Measurements from ENCODE around the gene FAM185A. TPM values are rescaled to one million over a fixed set of nuclear protein-coding genes. Genes with fewer than 3 reads are reported as not detected.
"Not testable (repeated sequence)": the region's sequence is repeated elsewhere in the genome, so short reads cannot be mapped to it uniquely, and the experiment has no call there.

FAM185A gene
- total RNA-seq, 4 donors from 2014 or later: 12.4 to 41.9 (median 16.9) TPM

DNA sequence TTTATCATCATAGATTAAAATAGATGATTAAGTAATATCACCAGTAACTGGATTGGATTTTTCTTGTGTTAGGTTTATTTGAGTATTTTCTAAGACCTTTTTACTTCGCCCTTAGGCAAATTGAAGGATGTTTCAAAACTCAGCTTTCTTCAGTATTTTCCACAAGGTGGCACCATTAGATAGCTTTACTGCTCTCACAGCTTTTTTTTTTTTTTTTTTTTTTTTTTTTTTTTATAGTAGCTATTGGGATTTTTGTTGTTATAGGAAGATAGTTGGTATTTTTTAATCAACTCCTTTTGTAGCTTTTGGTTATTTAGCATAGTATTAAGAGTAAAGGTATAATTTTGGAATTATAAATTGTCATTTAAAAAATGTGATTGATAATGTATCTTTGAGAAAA, 9.4 kb downstream of the FAM185A start:
- not testable (repeated sequence) for H3K9me3 ChIP-seq; DNase-seq (ENCODE audit: low spot score in 2 of 2); H3K27ac ChIP-seq; H3K4me1 ChIP-seq; H3K36me3 ChIP-seq; H3K4me3 ChIP-seq; H3K27me3 ChIP-seq
- WGBS: 66% methylated on average over 1 of the region's 1 CpG

DNA sequence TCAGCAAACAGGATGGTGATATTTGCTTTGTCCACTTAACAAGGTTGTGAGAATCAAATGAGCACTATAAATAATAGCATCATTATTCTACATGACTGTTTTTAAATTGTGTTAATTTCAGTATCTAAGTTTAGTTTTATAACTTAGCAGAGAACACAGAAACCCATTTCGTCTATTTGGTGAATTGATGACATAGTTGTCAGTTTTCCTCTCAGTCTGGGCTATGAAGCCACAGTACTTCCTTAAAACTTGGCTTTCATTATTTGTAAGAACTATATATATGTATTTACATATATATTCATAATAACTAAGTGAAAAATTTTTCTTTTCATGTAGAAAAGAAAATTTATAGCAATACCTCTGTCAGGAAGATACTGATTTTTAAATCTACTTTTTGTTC, 11.1 kb downstream of the FAM185A start:
- not testable (repeated sequence) for H3K4me1 ChIP-seq; H3K9me3 ChIP-seq; H3K36me3 ChIP-seq; H3K4me3 ChIP-seq; DNase-seq (ENCODE audit: low spot score in 2 of 2); H3K27ac ChIP-seq; H3K27me3 ChIP-seq
- 94% methylated on average over 1 of the region's 1 CpG for WGBS

DNA sequence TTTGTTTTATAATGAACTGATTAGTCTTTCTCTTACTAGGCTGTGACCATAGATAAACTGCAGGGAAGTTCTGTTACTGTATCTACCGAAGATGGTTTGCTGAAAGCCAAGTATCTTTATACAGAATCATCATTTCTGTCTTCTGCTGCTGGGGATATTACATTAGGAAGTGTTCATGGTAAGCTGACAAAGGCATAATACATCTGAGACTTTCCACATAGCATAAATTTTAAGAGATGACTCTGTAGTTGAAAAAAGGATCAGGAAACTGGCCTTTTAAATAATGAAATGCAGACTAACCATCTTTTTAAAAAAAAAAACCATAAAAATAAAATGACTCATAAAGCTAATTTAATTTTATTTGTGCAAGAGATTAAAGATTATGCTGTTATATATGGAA, 12.4 kb downstream of the FAM185A start:
- not testable (repeated sequence) for H3K27ac ChIP-seq; H3K36me3 ChIP-seq; H3K9me3 ChIP-seq; H3K27me3 ChIP-seq; H3K4me1 ChIP-seq; H3K4me3 ChIP-seq; DNase-seq (ENCODE audit: low spot score in 2 of 2)
- WGBS: 65% methylated on average over 1 of the region's 1 CpG

DNA sequence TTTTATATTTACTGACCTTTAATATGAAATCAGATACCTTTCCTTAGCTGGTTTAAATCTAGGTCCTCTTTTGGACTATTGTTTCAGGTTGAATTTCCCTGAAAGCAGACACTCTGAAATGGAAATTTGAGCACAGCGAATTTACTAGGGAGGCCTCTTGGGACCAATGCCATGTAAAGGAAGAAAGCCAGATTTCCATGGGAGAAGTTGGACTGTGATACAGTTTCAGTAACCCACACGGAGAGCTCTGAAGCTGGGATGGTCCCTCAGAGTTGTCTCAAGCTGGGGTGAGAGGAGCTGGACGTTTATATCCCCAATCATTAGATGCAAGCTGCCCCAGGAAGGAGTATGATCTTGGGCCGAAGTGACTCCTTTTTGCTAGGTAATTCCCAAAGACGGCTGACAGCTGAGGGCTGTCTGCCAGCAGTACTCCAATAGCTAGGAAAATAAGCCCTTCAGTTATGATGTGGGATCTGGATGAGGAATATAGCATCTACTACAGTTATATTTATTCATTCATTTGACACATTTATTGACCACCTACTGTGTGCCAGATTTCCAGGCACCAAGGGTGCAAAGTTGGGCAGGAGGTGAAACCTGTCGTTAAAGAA, 14.6 kb downstream of the FAM185A start:
- not testable (repeated sequence) for H3K36me3 ChIP-seq; H3K4me3 ChIP-seq; H3K27ac ChIP-seq; H3K27me3 ChIP-seq; H3K9me3 ChIP-seq; H3K4me1 ChIP-seq; DNase-seq (ENCODE audit: low spot score in 2 of 2)
- whole genome bisulfite sequencing: 51% methylated on average over 6 of the region's 6 CpGs

DNA sequence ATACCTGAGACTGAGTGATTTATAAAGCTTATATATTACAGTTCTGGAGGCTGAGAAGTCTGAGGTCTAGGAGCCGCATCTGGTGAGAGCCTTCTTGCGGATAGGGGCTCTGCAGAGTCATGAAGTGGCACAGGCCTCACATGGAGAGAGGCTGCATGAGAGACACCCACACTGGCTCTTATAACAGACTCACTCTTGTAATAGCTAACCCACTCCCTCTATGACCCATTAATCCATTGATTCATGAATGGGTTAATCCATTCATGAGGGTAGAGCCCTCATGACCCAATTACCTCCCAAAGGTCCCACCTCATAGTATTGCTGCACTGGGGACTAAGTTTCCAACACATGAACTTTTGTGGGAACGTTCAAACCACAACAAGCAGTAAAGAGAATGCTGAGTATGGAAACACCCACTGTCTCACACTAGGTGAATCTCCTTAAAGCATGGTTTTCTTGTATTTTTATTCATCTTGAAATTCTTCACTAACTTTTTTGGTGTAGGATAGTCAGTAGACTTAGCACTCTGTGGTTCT, 20.9 kb downstream of the FAM185A start:
- H3K4me1 ChIP-seq; H3K4me3 ChIP-seq; H3K27me3 ChIP-seq; H3K27ac ChIP-seq; H3K9me3 ChIP-seq; DNase-seq (ENCODE audit: low spot score in 2 of 2); H3K36me3 ChIP-seq: not testable (repeated sequence)
- WGBS: 62% methylated on average over 1 of the region's 3 CpGs

DNA sequence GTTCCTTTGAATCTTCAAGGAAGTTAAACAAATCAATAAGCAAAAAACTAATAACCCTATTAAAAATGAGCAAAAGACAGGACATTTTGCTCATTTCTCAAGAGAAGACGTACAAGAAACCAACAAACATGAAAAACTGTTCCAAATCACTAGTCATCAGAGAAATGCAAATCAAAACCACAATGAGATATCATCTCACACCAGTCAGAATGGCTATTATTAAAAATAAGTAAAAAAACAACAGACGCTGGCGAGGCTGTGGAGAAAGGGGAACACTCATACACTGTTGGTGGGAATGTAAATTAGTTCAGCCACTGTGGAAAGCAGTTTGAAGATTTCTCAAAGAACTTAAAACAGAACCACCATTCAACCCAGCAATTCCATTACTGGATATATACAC, 21.7 kb downstream of the FAM185A start:
- DNase-seq (ENCODE audit: low spot score in 2 of 2); H3K27ac ChIP-seq; H3K4me1 ChIP-seq; H3K4me3 ChIP-seq; H3K9me3 ChIP-seq; H3K36me3 ChIP-seq; H3K27me3 ChIP-seq: not testable (repeated sequence)
- 100% methylated on average over 3 of the region's 3 CpGs for WGBS

DNA sequence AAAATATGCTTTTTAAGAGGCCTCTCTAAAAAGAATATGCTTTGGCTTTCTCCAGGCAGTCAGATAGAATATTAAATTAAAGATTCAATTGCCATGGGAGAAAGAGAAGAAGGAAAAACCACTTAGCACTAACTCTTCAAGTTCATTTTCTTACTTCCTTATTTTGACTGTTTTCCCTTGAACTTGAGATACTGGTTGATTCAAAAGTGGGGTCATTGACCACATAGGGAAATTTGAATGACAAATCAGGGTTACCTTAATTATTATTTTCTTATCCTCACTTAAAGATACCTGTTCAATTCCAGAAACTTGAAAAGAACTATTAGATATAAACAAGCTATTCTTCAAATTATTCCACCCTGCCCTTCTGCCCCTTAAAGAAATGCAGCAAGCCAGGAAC, 27.4 kb downstream of the FAM185A start:
- not testable (repeated sequence) for DNase-seq (ENCODE audit: low spot score in 2 of 2); H3K9me3 ChIP-seq; H3K4me1 ChIP-seq; H3K27ac ChIP-seq; H3K36me3 ChIP-seq; H3K4me3 ChIP-seq; H3K27me3 ChIP-seq

DNA sequence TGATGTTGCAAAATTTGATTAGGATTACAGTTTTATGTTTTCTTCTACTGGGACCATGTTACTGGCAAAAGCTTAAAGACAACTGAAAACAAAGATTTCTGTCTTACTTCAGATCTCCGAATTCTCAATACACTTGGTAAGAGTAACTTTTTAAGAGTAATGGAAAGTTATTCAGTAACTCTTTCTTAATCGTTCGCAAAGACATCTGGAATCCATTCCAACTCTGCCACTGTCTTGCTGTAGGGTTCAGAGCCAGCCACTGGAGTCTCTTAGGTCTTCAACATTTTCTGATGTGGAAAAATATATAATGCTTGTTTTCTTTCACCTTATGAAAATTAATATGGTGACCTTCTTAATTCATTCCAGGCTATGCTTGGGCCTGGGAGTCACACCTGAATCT, 29.9 kb downstream of the FAM185A start:
- not testable (repeated sequence) for DNase-seq (ENCODE audit: low spot score in 2 of 2); H3K4me1 ChIP-seq; H3K9me3 ChIP-seq; H3K36me3 ChIP-seq; H3K27me3 ChIP-seq; H3K27ac ChIP-seq; H3K4me3 ChIP-seq
- WGBS: 42% methylated on average over 3 of the region's 3 CpGs

DNA sequence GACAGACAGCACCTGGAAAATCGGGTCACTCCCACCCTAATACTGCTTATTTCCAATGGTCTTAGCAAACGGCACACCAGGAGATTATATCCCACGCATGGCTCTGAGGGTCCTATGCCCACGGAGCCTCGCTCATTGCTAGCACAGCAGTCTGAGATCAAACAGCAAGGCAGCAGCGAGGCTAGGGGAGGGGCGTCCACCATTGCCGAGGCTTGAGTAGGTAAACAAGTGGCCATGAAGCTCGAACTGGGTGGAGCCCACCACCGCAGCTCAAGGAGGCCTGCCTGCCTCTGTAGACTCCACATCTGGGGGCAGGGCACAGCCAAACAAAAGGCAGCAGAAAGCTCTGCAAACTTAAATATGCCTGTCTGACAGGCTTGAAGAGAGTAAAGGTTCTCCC, 32.1 kb downstream of the FAM185A start:
- H3K4me1 ChIP-seq, H3K27ac ChIP-seq: not testable (repeated sequence)
- 99% methylated on average over 10 of the region's 10 CpGs for WGBS

DNA sequence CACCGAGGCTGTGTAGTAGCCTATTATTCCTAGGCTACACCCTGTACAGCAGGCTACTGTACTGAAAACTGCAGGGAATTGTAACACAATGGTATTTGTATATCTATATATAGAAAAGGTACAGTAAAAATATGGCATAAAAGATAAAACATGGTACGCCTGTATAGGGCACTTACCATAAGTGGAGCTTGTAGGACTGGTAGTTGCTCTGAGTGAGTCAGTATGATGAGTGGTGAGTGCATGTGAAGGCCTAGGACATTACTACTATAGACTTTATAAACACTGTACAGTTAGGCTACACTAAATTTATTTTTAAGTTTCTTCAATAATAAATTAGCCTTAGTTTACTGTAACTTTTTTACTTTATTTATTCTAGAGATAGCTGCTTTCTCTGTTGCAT, 40.0 kb downstream of the FAM185A start:
- DNase-seq (ENCODE audit: low spot score in 2 of 2); H3K27me3 ChIP-seq; H3K9me3 ChIP-seq; H3K36me3 ChIP-seq; H3K27ac ChIP-seq; H3K4me1 ChIP-seq; H3K4me3 ChIP-seq: not testable (repeated sequence)
- 98% methylated on average over 2 of the region's 2 CpGs for WGBS

More for the DNA sequence above, 32.1 kb downstream of the FAM185A start:
- not testable (repeated sequence) for H3K27me3 ChIP-seq; H3K4me3 ChIP-seq; H3K9me3 ChIP-seq; DNase-seq (ENCODE audit: low spot score in 2 of 2); H3K36me3 ChIP-seq

DNA sequence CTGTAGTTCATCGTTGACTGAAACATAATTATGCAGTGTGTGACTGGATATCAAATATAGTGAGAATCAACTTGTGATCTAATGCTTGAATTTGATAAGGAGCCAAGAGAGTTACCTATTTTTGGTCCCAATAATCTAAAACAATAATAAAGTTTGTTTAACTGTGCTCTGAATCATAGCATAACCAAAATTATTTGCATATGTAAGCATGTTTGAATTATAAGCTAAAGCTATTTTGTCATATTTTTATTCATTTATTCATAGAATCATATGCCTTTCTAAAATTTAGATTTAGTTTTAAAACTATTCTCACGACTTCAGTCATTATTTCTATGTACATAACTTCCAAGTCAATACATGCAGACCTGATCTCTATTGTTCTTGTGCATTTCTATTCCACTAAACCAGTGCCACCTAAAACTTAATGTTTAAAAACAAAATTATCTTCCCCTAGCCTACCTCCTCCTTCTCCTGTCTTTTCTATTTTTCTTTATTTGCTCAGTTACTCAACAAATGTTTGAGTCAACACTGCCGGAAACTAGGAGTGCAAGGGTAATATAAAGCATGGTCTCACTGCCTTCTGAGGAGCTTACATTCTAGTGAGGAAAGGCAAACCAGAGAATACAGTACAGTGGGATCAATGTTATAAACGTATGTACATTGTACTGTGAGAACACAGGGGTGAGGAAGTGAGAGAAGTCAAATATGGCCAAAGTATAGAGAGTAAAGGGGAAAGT, 41.7 kb downstream of the FAM185A start:
- not testable (repeated sequence) for H3K4me1 ChIP-seq, H3K9me3 ChIP-seq

DNA sequence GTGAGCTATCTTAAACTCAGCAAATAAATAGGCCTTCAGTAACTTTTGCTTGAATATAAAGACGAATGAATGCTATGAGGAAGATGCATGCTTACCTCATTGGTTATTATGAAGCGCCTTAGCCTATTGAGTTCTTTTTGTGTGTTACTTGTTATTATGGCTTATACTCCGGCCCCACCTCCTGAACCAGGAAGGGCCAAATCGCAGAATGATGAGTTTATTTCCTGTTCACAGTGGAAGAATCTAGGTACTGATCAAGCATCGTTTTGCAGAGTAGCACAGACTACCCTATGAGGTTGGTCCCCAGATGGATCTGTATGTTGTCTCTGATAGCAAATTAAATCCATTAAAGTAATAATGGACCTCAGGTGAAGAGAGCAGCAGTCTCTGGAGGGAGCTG, 42.6 kb downstream of the FAM185A start:
- not testable (repeated sequence) for H3K27ac ChIP-seq; H3K4me1 ChIP-seq; H3K27me3 ChIP-seq; H3K36me3 ChIP-seq; H3K9me3 ChIP-seq; DNase-seq (ENCODE audit: low spot score in 2 of 2); H3K4me3 ChIP-seq
- WGBS: 75% methylated on average over 5 of the region's 5 CpGs

More for the DNA sequence above, 41.7 kb downstream of the FAM185A start:
- DNase-seq (ENCODE audit: low spot score in 2 of 2); H3K27me3 ChIP-seq; H3K4me3 ChIP-seq; H3K36me3 ChIP-seq; H3K27ac ChIP-seq: not testable (repeated sequence)
- WGBS: 89% methylated on average over 4 of the region's 4 CpGs

DNA sequence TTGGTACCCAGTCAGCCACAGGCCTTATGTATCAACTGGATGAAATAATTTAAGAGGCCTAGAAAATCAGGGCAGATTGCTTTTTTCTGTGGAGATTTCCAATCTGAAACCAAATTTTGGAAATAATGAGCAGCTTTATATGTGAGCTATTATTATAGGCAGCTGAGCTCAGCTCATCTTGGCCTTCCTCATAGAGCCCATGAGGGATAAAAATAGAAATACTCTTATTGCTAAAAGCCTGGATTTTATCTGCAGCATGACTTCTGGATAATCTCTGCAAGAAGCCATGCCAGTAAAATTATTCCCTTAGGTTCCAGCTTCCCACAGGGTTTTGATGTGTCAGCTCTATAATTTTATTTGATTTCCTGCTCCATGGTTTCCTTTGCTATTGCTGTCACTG, 43.0 kb downstream of the FAM185A start:
- H3K36me3 ChIP-seq; H3K27ac ChIP-seq; H3K27me3 ChIP-seq; H3K4me1 ChIP-seq; DNase-seq (ENCODE audit: low spot score in 2 of 2); H3K4me3 ChIP-seq; H3K9me3 ChIP-seq: not testable (repeated sequence)

DNA sequence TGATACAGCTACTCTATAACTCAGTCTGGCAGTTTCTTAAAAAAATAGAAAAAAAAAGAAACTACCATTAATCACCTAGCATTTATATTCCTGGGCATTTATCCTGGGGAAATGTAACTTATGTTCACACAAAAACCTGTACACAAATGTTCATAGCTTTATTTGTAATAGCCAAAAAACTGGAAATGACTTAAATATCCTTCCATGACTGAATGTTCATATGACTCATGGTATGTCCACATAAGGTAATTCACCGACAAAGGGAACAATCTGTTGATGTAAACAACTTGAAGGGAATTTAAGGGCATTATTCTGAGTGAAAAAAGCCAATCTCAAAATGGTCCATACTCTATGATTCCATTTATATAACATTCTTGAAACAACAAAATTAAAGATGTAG, 45.8 kb downstream of the FAM185A start:
- H3K9me3 ChIP-seq; H3K4me1 ChIP-seq; H3K4me3 ChIP-seq; H3K27me3 ChIP-seq; H3K27ac ChIP-seq; H3K36me3 ChIP-seq; DNase-seq (ENCODE audit: low spot score in 2 of 2): not testable (repeated sequence)
- 90% methylated on average over 1 of the region's 1 CpG for WGBS

Data from suprapubic skin (tissue), 4 donors.